ENCODE data around the gene VCAN. TPM values are rescaled to one million over a fixed set of nuclear protein-coding genes. Genes with fewer than 3 reads are reported as not detected.

Gene VCAN
- total RNA-seq (2022; extraction: Qiagen RNA extraction; ENCODE audit: low read depth): 11.6 to 17.3 TPM (median 14.9 TPM) in 5 replicates

GRCh38 chr5:83471405-83472212, at the start of gene VCAN:
Gene VCAN (plus strand): TSS chr5:83471744. CDS start chr5:83483519, 11,775 bp downstream.

Other genes with a start within 250 kb of the VCAN start
- not detected in 5 replicates for gene HAPLN1, start 249.1 kb downstream of the VCAN start, total RNA-seq (2022; extraction: Qiagen RNA extraction; ENCODE audit: low read depth)